GM12878 (cell line): ENCODE data around the gene KATNB1. TPM values are rescaled to one million over a fixed set of nuclear protein-coding genes. Genes with fewer than 3 reads are reported as not detected.

Source experiments
- BACH1 ChIP-seq: fragments of 450-650 bp; IDR thresholded peaks from 2 replicates; pipeline ENCODE4 v1.6.1; 2017; ENCODE audit warnings: mild to moderate bottlenecking, borderline replicate concordance
- CEBPZ ChIP-seq: fragments of 150-350 bp; IDR thresholded peaks from 2 replicates; pipeline ENCODE4 v1.6.1; 2016; ENCODE audit warnings: low read depth, low read length
- E2F8 ChIP-seq: fragments of 450-650 bp; IDR thresholded peaks from 2 replicates; pipeline ENCODE4 v1.6.1; 2018; ENCODE audit warnings: mild to moderate bottlenecking, low read depth, moderate library complexity; ENCODE audit not compliant: partially characterized antibody
- GABPA ChIP-seq: IDR thresholded peaks from 2 replicates; pipeline ENCODE4 v1.6.1; 2014; ENCODE audit warnings: antibody characterized with exemption, low read depth, mild to moderate bottlenecking, inconsistent platforms
- NBN ChIP-seq: fragments of 450-650 bp; IDR thresholded peaks from 2 replicates; pipeline ENCODE4 v1.6.1; 2016
- NFYA ChIP-seq: IDR thresholded peaks from 2 replicates; pipeline ENCODE4 v1.6.1; 2011; ENCODE audit warnings: low read depth, mild to moderate bottlenecking, low read length, improper control_type of control experiment, borderline replicate concordance
- NRF1 ChIP-seq: conservative IDR thresholded peaks from 2 replicates; pipeline ENCODE4 v1.6.1; 2011; ENCODE audit warnings: mild to moderate bottlenecking, low read depth, low read length, improper control_type of control experiment
- PKNOX1 ChIP-seq: fragments of 450-650 bp; IDR thresholded peaks from 2 replicates; pipeline ENCODE4 v1.6.1; 2016; ENCODE audit warnings: mild to moderate bottlenecking
- RELA ChIP-seq: fragments of 450-650 bp; IDR thresholded peaks from 2 replicates; pipeline ENCODE4 v1.8.0; 2014; ENCODE audit warnings: borderline replicate concordance; ENCODE audit not compliant: partially characterized antibody
- TCF12 ChIP-seq: IDR thresholded peaks from 2 replicates; pipeline ENCODE4 v1.6.1; 2011; ENCODE audit warnings: low read depth, mild to moderate bottlenecking, low read length
- WRNIP1 ChIP-seq: IDR thresholded peaks from 2 replicates; pipeline ENCODE4 v1.6.1; 2011; ENCODE audit warnings: low read depth, low read length, improper control_type of control experiment, borderline replicate concordance
- ZBED1 ChIP-seq: IDR thresholded peaks from 2 replicates; pipeline ENCODE4 v1.6.1; 2016; ENCODE audit warnings: borderline replicate concordance
- ZBTB11 ChIP-seq: fragments of 450-650 bp; formaldehyde crosslinking; IDR thresholded peaks from 2 replicates; pipeline ENCODE4 v1.5.0; 2022; ENCODE audit warnings: mild to moderate bottlenecking, missing genetic modification characterization
- ZNF207 ChIP-seq: fragments of 450-650 bp; IDR thresholded peaks from 2 replicates; pipeline ENCODE4 v1.6.1; 2014; ENCODE audit warnings: antibody characterized with exemption, mild to moderate bottlenecking, borderline replicate concordance
- polyA plus RNA-seq, 11 experiments: library from polyadenylated mRNA; depleted of rRNA in 4 of 11; unstranded in 6 of 11; stranded (reverse) in 5 of 11; fragments of >200 nt; fragmentation: Nextera tagmentation in 4 of 11; fragmentation: Illumina TruSeq in 1 of 11; extraction: Ambion mirVana in 4 of 11; extraction: Trizol in 1 of 11; gene quantifications; 1 replicate in 1 of 11; 2 replicates in 10 of 11; pipeline versions ENCODE4 v1.2.1 to v1.2.3, GENCODE V29; 2011 to 2016; ENCODE audit warnings: inconsistent platforms in 2 of 11, missing spikeins in 2 of 11, low read depth in 1 of 11
- total RNA-seq, 4 experiments: library from RNA; depleted of rRNA in 3 of 4; stranded (reverse); fragments of >200 nt in 3 of 4; fragmentation: Illumina TruSeq in 1 of 4; extraction: Trizol in 1 of 4; gene quantifications; 2 replicates each; pipeline versions ENCODE4 v1.2.1 to v1.2.3, GENCODE V29; 2013 to 2021

KATNB1 gene
- total and polyA plus RNA-seq, 10 of the 15 experiments (the other 5 are each of a cell fraction or from before 2014, with no cell fraction given) = 0.71 to 46.5 (median 19.5) TPM

- TF ChIP-seq E2F8 = no peak
- no peak for TF ChIP-seq PKNOX1
- no peak for TF ChIP-seq NRF1
- no peak for TF ChIP-seq WRNIP1
- no peak for TF ChIP-seq ZBED1
- TF ChIP-seq NFYA = no peak
- TF ChIP-seq ZBTB11 (CRISPR knock-in tag) = no peak
- no peak for TF ChIP-seq RELA
- TF ChIP-seq GABPA = no peak
- TF ChIP-seq TCF12 = no peak
- no peak for TF ChIP-seq ZNF207
- no peak for TF ChIP-seq NBN
- TF ChIP-seq BACH1 = no peak
- TF ChIP-seq CEBPZ = no peak
These were observed 22.3 kb downstream of the KATNB1 start (continued) for GRCh38 chr16:57757883-57758282.
